PFSK-1 (cell line): Measurements from ENCODE around the gene USP17L27.
"Not testable (repeated sequence)": the region's sequence is repeated elsewhere in the genome, so short reads cannot be mapped to it uniquely, and the experiment has no call there.

Experiments
- FOXP2 ChIP-seq: optimal IDR thresholded peaks from 2 replicates; pipeline ENCODE3; 2011; ENCODE audit warnings: borderline replicate concordance, control low read depth, inconsistent platforms; ENCODE audit not compliant: insufficient read depth; ENCODE audit errors: extremely low read length, extremely low read depth
- POLR2AphosphoS5 ChIP-seq: IDR thresholded peaks from 2 replicates; pipeline ENCODE4 v1.6.1; 2012; ENCODE audit warnings: low read depth, mild to moderate bottlenecking, control low read depth, low read length, moderate library complexity
- REST ChIP-seq, 2 experiments: IDR thresholded peaks; 2 replicates each; pipeline versions ENCODE4 v1.6.1 to v1.8.0; 2011 to 2012; ENCODE audit warnings: low read depth in 2 of 2, low read length in 2 of 2, control low read depth in 1 of 2, inconsistent platforms in 1 of 2, mild to moderate bottlenecking in 1 of 2, moderate library complexity in 1 of 2; ENCODE audit not compliant: insufficient read depth in 1 of 2
- SIN3A ChIP-seq: IDR thresholded peaks from 2 replicates; pipeline ENCODE4 v1.6.1; 2012; ENCODE audit warnings: mild to moderate bottlenecking, low read length, moderate library complexity, borderline replicate concordance; ENCODE audit not compliant: insufficient read depth
- TAF1 ChIP-seq: IDR thresholded peaks from 2 replicates; pipeline ENCODE4 v1.6.1; 2012; ENCODE audit warnings: low read length, control low read depth, borderline replicate concordance; ENCODE audit not compliant: insufficient read depth

Gene USP17L27

GRCh38 chr4:9353338-9353737, 9.4 kb downstream of the USP17L27 start, which contains the start of gene USP17L29:
TSS of gene USP17L29 (plus strand) at chr4:9353638. CDS start at chr4:9353638, 0 bp downstream.
- TF ChIP-seq REST (IDR thresholded peaks at IDR 0.05; ENCODE audit: insufficient read depth in 1 of 2, low read depth in 2 of 2, low read length in 2 of 2); SIN3A; FOXP2: not testable (repeated sequence)

GRCh38 chr4:9362829-9363228, 18.9 kb downstream of the USP17L27 start, which contains the start of gene USP17L30:
TSS of gene USP17L30 (plus strand) at chr4:9363129. CDS start at chr4:9363129, 0 bp downstream.
- not testable (repeated sequence) for TF ChIP-seq TAF1, POLR2AphosphoS5, FOXP2

- TF ChIP-seq POLR2AphosphoS5: no peak
- TF ChIP-seq SIN3A: no peak
- no peak for TF ChIP-seq TAF1
- no peak for TF ChIP-seq FOXP2
- no peak for TF ChIP-seq REST (IDR thresholded peaks at IDR 0.05; ENCODE audit: insufficient read depth in 1 of 2, low read depth in 2 of 2, low read length in 2 of 2)
Measured at GRCh38 chr4:9384126-9384525, 40.2 kb downstream of the USP17L27 start.
